ENCODE data around the gene LRRFIP2.

Gene LRRFIP2

GRCh38 chr3:37170513-37170912 lies 3.9 kb downstream of the LRRFIP2 start:
- TF ChIP-seq PRDM6 (tag by site-specific recombination; IDR thresholded peaks at IDR 0.05) (no peak), ZFP69B (tag by site-specific recombination; IDR thresholded peaks at IDR 0.05) (no peak), ZNF239 (tag by site-specific recombination; IDR thresholded peaks at IDR 0.05) (no peak), ZNF175 (tag by site-specific recombination; IDR thresholded peaks at IDR 0.05) (no peak), ZNF692 (tag by site-specific recombination; IDR thresholded peaks at IDR 0.05) (no peak), ZNF148 (tag by site-specific recombination; IDR thresholded peaks at IDR 0.05; ENCODE audit: borderline replicate concordance) (no peak), ZNF350 (tag by site-specific recombination; IDR thresholded peaks at IDR 0.05) (no peak), ZEB2 (tag by site-specific recombination; IDR thresholded peaks at IDR 0.05) (no peak), ZNF184 (tag by site-specific recombination; IDR thresholded peaks at IDR 0.05) (no peak), INSM2 (tag by site-specific recombination; IDR thresholded peaks at IDR 0.05) (no peak), ZNF37A (tag by site-specific recombination; IDR thresholded peaks at IDR 0.05) (no peak), SETDB1 (IDR thresholded peaks at IDR 0.05; ENCODE audit: insufficient read length, low read length) (no peak), PRDM10 (tag by site-specific recombination; IDR thresholded peaks at IDR 0.05) (no peak), ZNF366 (tag by site-specific recombination; conservative IDR thresholded peaks at IDR 0.05) (no peak), ZBTB20 (tag by site-specific recombination; IDR thresholded peaks at IDR 0.05) (no peak), REST (tag by site-specific recombination; IDR thresholded peaks at IDR 0.05) (no peak)
- H3K4me1 ChIP-seq (ENCODE audit: control insufficient read depth, insufficient read depth, low read length): no peaks in the 10 kb centered on the region
- POLR2A ChIA-PET: no interaction called here
- peaks cover 0 to 28% of the 10 kb centered on the region in 2 experiments; a peak in 2 of 3 replicates for H3K36me3 ChIP-seq (ENCODE audit: control insufficient read depth in 2 of 2, insufficient read depth in 1 of 2, low read length in 2 of 2)
- no peaks in the 10 kb centered on the region for H3K9me3 ChIP-seq (ENCODE audit: control insufficient read depth, insufficient read depth, low read depth, low read length)
- CTCF ChIA-PET: no interaction called here
- no peak overlapping the region for H3K4me3 ChIP-seq (ENCODE audit: low read depth, low read length)
- no peak overlapping the region for H3K27ac ChIP-seq (ENCODE audit: extremely low read depth, low read depth, low read length)

Data from HEK293 (cell line).